SK-N-MC (cell line): Measurements from ENCODE around the gene AOX1.
"Not testable (repeated sequence)": the region's sequence is repeated elsewhere in the genome, so short reads cannot be mapped to it uniquely, and the experiment has no call there.

ENCODE experiments used
- EZH2 ChIP-seq: fragments of 200-600 bp; sonication (generic); IDR thresholded peaks from one replicate; pipeline ENCODE4 v1.6.1; 2017; ENCODE audit warnings: antibody characterized with exemption
- POLR2AphosphoS5 ChIP-seq: IDR thresholded peaks from 2 replicates; pipeline ENCODE4 v1.6.1; 2012; ENCODE audit warnings: mild to moderate bottlenecking, low read depth, low read length, borderline replicate concordance

- not testable (repeated sequence) for TF ChIP-seq EZH2, POLR2AphosphoS5
Measured at GRCh38 chr2:200715014-200715413, 129.2 kb downstream of the AOX1 start.
